ENCODE measurements around the gene TMBIM1.

Gene TMBIM1

GRCh38 chr2:218259099-218259961, 33.0 kb downstream of the TMBIM1 start:
- Histone ChIP-seq H2BK12ac (ENCODE audit: low read length in 2 of 2) (peak overlapping the region; percentile 40 to 65), H2BK120ac (ENCODE audit: low read depth, low read length) (peak overlapping the region; percentile 71), H3K4me2 (ENCODE audit: low read length, poor library complexity, severe bottlenecking) (no peak overlapping the region), H3K14ac (ENCODE audit: low read length in 2 of 2) (no peak overlapping the region), H3K4ac (ENCODE audit: low read depth in 1 of 2, low read length in 2 of 2) (peak overlapping the region; percentile 45 to 68), H2AK5ac (ENCODE audit: low read length, severe bottlenecking) (peak overlapping the region; percentile 29), H3K18ac (ENCODE audit: low read depth in 1 of 2, low read length in 2 of 2) (peak overlapping the region; percentile 67 to 97), H3K36me3 (ENCODE audit: control insufficient read depth in 1 of 2, insufficient read depth in 2 of 2, low read depth in 1 of 2, low read length in 2 of 2) (peaks cover 43 to 45% of the 10 kb centered on the region in 2 experiments), H3K27ac (ENCODE audit: low read length, poor library complexity, severe bottlenecking) (peak overlapping the region; percentile 22), H4K91ac (ENCODE audit: low read length) (peak overlapping the region; percentile 84), H3K4me1 (ENCODE audit: control insufficient read depth, insufficient read depth, low read depth, low read length) (peaks cover 35% of the 10 kb centered on the region), H2BK15ac (ENCODE audit: low read depth, poor library complexity, severe bottlenecking) (peak overlapping the region; percentile 44), H3K9ac (ENCODE audit: low read length) (peak overlapping the region; percentile 80), H3K4me3 (ENCODE audit: insufficient read depth in 1 of 2, low read depth in 1 of 2, low read length in 2 of 2) (peak overlapping the region in 1 of 2 experiments; percentile 52), H3K23ac (ENCODE audit: low read length in 2 of 2) (no peak overlapping the region), H2BK5ac (ENCODE audit: low read depth, low read length, poor library complexity, severe bottlenecking) (no peak overlapping the region), H3K79me1 (replicated peaks; ENCODE audit: low read length, poor library complexity, severe bottlenecking) (peaks cover 6% of the 10 kb centered on the region), H3K27me3 (ENCODE audit: control insufficient read depth in 1 of 2, insufficient read depth in 1 of 2, low read length in 2 of 2) (no peaks in the 10 kb centered on the region), H3K9me3 (ENCODE audit: control insufficient read depth, low read length) (no peaks in the 10 kb centered on the region), H4K8ac (ENCODE audit: low read length) (peak overlapping the region; percentile 93), H2AFZ (ENCODE audit: low read depth, low read length) (no peak overlapping the region)
- WGBS: 16% methylated on average over 13 of the region's 15 CpGs
- peak; percentile 98 for DNase-seq

- H2BK120ac ChIP-seq (ENCODE audit: low read depth, low read length): no peak overlapping the region
- H2BK12ac ChIP-seq (ENCODE audit: low read length in 2 of 2): no peak overlapping the region
- H3K4me3 ChIP-seq (ENCODE audit: insufficient read depth in 1 of 2, low read depth in 1 of 2, low read length in 2 of 2): no peak overlapping the region
- H2BK5ac ChIP-seq (ENCODE audit: low read depth, low read length, poor library complexity, severe bottlenecking): no peak overlapping the region
- H2AFZ ChIP-seq (ENCODE audit: low read depth, low read length): no peak overlapping the region
- peaks cover 35% of the 10 kb centered on the region for H3K4me1 ChIP-seq (ENCODE audit: control insufficient read depth, insufficient read depth, low read depth, low read length)
- no peak for DNase-seq
- H3K36me3 ChIP-seq (ENCODE audit: control insufficient read depth in 1 of 2, insufficient read depth in 2 of 2, low read depth in 1 of 2, low read length in 2 of 2): peaks cover 41 to 48% of the 10 kb centered on the region in 2 experiments
- H3K18ac ChIP-seq (ENCODE audit: low read depth in 1 of 2, low read length in 2 of 2): no peak overlapping the region
- no peak overlapping the region for H2AK5ac ChIP-seq (ENCODE audit: low read length, severe bottlenecking)
- H4K91ac ChIP-seq (ENCODE audit: low read length): no peak overlapping the region
- H3K27me3 ChIP-seq (ENCODE audit: control insufficient read depth in 1 of 2, insufficient read depth in 1 of 2, low read length in 2 of 2): no peaks in the 10 kb centered on the region
- no peak overlapping the region for H3K14ac ChIP-seq (ENCODE audit: low read length in 2 of 2)
- H4K8ac ChIP-seq (ENCODE audit: low read length): no peak overlapping the region
- H3K4me2 ChIP-seq (ENCODE audit: low read length, poor library complexity, severe bottlenecking): no peak overlapping the region
- H3K27ac ChIP-seq (ENCODE audit: low read length, poor library complexity, severe bottlenecking): no peak overlapping the region
- no peak overlapping the region for H3K4ac ChIP-seq (ENCODE audit: low read depth in 1 of 2, low read length in 2 of 2)
- no peak overlapping the region for H3K23ac ChIP-seq (ENCODE audit: low read length in 2 of 2)
- WGBS: 80% methylated on average over 8 of the region's 8 CpGs
- H3K9ac ChIP-seq (ENCODE audit: low read length): no peak overlapping the region
- H3K79me1 ChIP-seq (replicated peaks; ENCODE audit: low read length, poor library complexity, severe bottlenecking): peaks cover 12% of the 10 kb centered on the region
- no peak overlapping the region for H2BK15ac ChIP-seq (ENCODE audit: low read depth, poor library complexity, severe bottlenecking)
- H3K9me3 ChIP-seq (ENCODE audit: control insufficient read depth, low read length): no peaks in the 10 kb centered on the region
Observed at GRCh38 chr2:218257390-218257981, 34.8 kb downstream of the TMBIM1 start.

GRCh38 chr2:218256612-218257350, 35.5 kb downstream of the TMBIM1 start:
- Histone ChIP-seq H3K4me3 (ENCODE audit: insufficient read depth in 1 of 2, low read depth in 1 of 2, low read length in 2 of 2) (no peak overlapping the region), H3K23ac (ENCODE audit: low read length in 2 of 2) (no peak overlapping the region), H3K4me1 (ENCODE audit: control insufficient read depth, insufficient read depth, low read depth, low read length) (peaks cover 31% of the 10 kb centered on the region), H3K9ac (ENCODE audit: low read length) (no peak overlapping the region), H4K8ac (ENCODE audit: low read length) (no peak overlapping the region), H3K27me3 (ENCODE audit: control insufficient read depth in 1 of 2, insufficient read depth in 1 of 2, low read length in 2 of 2) (no peaks in the 10 kb centered on the region), H3K18ac (ENCODE audit: low read depth in 1 of 2, low read length in 2 of 2) (no peak overlapping the region), H2BK5ac (ENCODE audit: low read depth, low read length, poor library complexity, severe bottlenecking) (no peak overlapping the region), H3K14ac (ENCODE audit: low read length in 2 of 2) (no peak overlapping the region), H2BK120ac (ENCODE audit: low read depth, low read length) (no peak overlapping the region), H3K27ac (ENCODE audit: low read length, poor library complexity, severe bottlenecking) (no peak overlapping the region), H3K36me3 (ENCODE audit: control insufficient read depth in 1 of 2, insufficient read depth in 2 of 2, low read depth in 1 of 2, low read length in 2 of 2) (peaks cover 41 to 55% of the 10 kb centered on the region in 2 experiments), H2BK12ac (ENCODE audit: low read length in 2 of 2) (no peak overlapping the region), H3K79me1 (replicated peaks; ENCODE audit: low read length, poor library complexity, severe bottlenecking) (peaks cover 12% of the 10 kb centered on the region), H3K9me3 (ENCODE audit: control insufficient read depth, low read length) (no peaks in the 10 kb centered on the region), H4K91ac (ENCODE audit: low read length) (no peak overlapping the region), H2BK15ac (ENCODE audit: low read depth, poor library complexity, severe bottlenecking) (no peak overlapping the region), H2AFZ (ENCODE audit: low read depth, low read length) (no peak overlapping the region), H3K4me2 (ENCODE audit: low read length, poor library complexity, severe bottlenecking) (no peak overlapping the region), H3K4ac (ENCODE audit: low read depth in 1 of 2, low read length in 2 of 2) (no peak overlapping the region), H2AK5ac (ENCODE audit: low read length, severe bottlenecking) (no peak overlapping the region)
- no peak for DNase-seq
- 97% methylated on average over 12 of the region's 13 CpGs for whole genome bisulfite sequencing

- H3K4me3 ChIP-seq (ENCODE audit: insufficient read depth in 1 of 2, low read depth in 1 of 2, low read length in 2 of 2): no peak overlapping the region
- WGBS: 73% methylated on average over 6 of the region's 6 CpGs
- peak overlapping the region; percentile 77 for H3K9ac ChIP-seq (ENCODE audit: low read length)
- no peak overlapping the region for H3K14ac ChIP-seq (ENCODE audit: low read length in 2 of 2)
- H3K9me3 ChIP-seq (ENCODE audit: control insufficient read depth, low read length): no peaks in the 10 kb centered on the region
- peaks cover 18% of the 10 kb centered on the region for H3K4me1 ChIP-seq (ENCODE audit: control insufficient read depth, insufficient read depth, low read depth, low read length)
- H2BK12ac ChIP-seq (ENCODE audit: low read length in 2 of 2): no peak overlapping the region
- H3K18ac ChIP-seq (ENCODE audit: low read depth in 1 of 2, low read length in 2 of 2): no peak overlapping the region
- H2BK120ac ChIP-seq (ENCODE audit: low read depth, low read length): no peak overlapping the region
- no peak overlapping the region for H3K4ac ChIP-seq (ENCODE audit: low read depth in 1 of 2, low read length in 2 of 2)
- no peak overlapping the region for H2BK15ac ChIP-seq (ENCODE audit: low read depth, poor library complexity, severe bottlenecking)
- peaks cover 14% of the 10 kb centered on the region for H3K79me1 ChIP-seq (replicated peaks; ENCODE audit: low read length, poor library complexity, severe bottlenecking)
- H2AFZ ChIP-seq (ENCODE audit: low read depth, low read length): no peak overlapping the region
- no peak overlapping the region for H2BK5ac ChIP-seq (ENCODE audit: low read depth, low read length, poor library complexity, severe bottlenecking)
- H4K8ac ChIP-seq (ENCODE audit: low read length): no peak overlapping the region
- peaks cover 52 to 68% of the 10 kb centered on the region in 2 experiments for H3K36me3 ChIP-seq (ENCODE audit: control insufficient read depth in 1 of 2, insufficient read depth in 2 of 2, low read depth in 1 of 2, low read length in 2 of 2)
- H2AK5ac ChIP-seq (ENCODE audit: low read length, severe bottlenecking): no peak overlapping the region
- no peak overlapping the region for H4K91ac ChIP-seq (ENCODE audit: low read length)
- no peak overlapping the region for H3K4me2 ChIP-seq (ENCODE audit: low read length, poor library complexity, severe bottlenecking)
- no peak overlapping the region for H3K23ac ChIP-seq (ENCODE audit: low read length in 2 of 2)
- H3K27me3 ChIP-seq (ENCODE audit: control insufficient read depth in 1 of 2, insufficient read depth in 1 of 2, low read length in 2 of 2): no peaks in the 10 kb centered on the region
- no peak overlapping the region for H3K27ac ChIP-seq (ENCODE audit: low read length, poor library complexity, severe bottlenecking)
- peak; percentile 75 for DNase-seq
Observed at GRCh38 chr2:218255446-218255845, 36.9 kb downstream of the TMBIM1 start.

All from mesenchymal stem cell (in vitro differentiated cells and primary cell).